NCI-H1092 treated with DMSO at 0.1 percent for 48 hours (cell line): ENCODE results near the gene DMRT3.

Experiments used
- DNase-seq: peaks from one replicate; lab custom pipeline; 2025; lab: John Stamatoyannopoulos, UW

DMRT3 gene

GRCh38 chr9:970151-970996 lies 6.1 kb upstream of the DMRT3 start:
- no peak for DNase-seq

GRCh38 chr9:971901-972500 lies 4.5 kb upstream of the DMRT3 start:
- DNase-seq = no peak

- no peak for DNase-seq
Measured at GRCh38 chr9:972501-973294, 3.8 kb upstream of the DMRT3 start.

- no peak for DNase-seq
Measured at GRCh38 chr9:973295-973834, 3.1 kb upstream of the DMRT3 start.

- DNase-seq = no peak
Measured at GRCh38 chr9:974031-974995, 2.1 kb upstream of the DMRT3 start.

GRCh38 chr9:974996-975739 lies 1.3 kb upstream of the DMRT3 start:
- no peak for DNase-seq

GRCh38 chr9:975740-976257 lies 656 bp upstream of the DMRT3 start:
- no peak for DNase-seq

- no peak for DNase-seq
Measured at GRCh38 chr9:976943-977837, 735 bp downstream of the DMRT3 start.

GRCh38 chr9:977838-978830 lies 1.7 kb downstream of the DMRT3 start:
- no peak for DNase-seq

GRCh38 chr9:979983-980382 lies 3.5 kb downstream of the DMRT3 start:
- DNase-seq = no peak

GRCh38 chr9:980640-981039 lies 4.2 kb downstream of the DMRT3 start:
- DNase-seq = no peak

- no peak for DNase-seq
Measured at GRCh38 chr9:981491-981898, 5.0 kb downstream of the DMRT3 start.

GRCh38 chr9:982394-983230 lies 6.2 kb downstream of the DMRT3 start:
- DNase-seq = no peak

GRCh38 chr9:994005-994404 lies 17.6 kb downstream of the DMRT3 start:
- no peak for DNase-seq

- DNase-seq = no peak
Measured at GRCh38 chr9:995192-995591, 18.7 kb downstream of the DMRT3 start.

- no peak for DNase-seq
Measured at GRCh38 chr9:995781-996180, 19.3 kb downstream of the DMRT3 start.
